Measurements from ENCODE around the gene ZSCAN32. TPM values are rescaled to one million over a fixed set of nuclear protein-coding genes. Genes with fewer than 3 reads are reported as not detected.
A peak's percentile ranks its signal among the peaks of the same experiment; 100 is the strongest.

Gene ZSCAN32
- total RNA-seq, 1 donor, result 11.0 TPM

GRCh38 chr16:3362931-3363330 is 37.9 kb downstream of the ZSCAN32 start:
- DNase-seq (ENCODE audit: low read depth in 2 of 3, low spot score in 2 of 3), result no peak

- no peak for DNase-seq (ENCODE audit: low read depth in 2 of 3, low spot score in 2 of 3)
Observed at GRCh38 chr16:3358871-3359270, 41.9 kb downstream of the ZSCAN32 start.

- DNase-seq (ENCODE audit: low read depth in 2 of 3, low spot score in 2 of 3), result no peak
Observed at GRCh38 chr16:3356118-3356517, 44.7 kb downstream of the ZSCAN32 start.

GRCh38 chr16:3355589-3355988 is 45.2 kb downstream of the ZSCAN32 start, which contains the start of gene OR2C1:
OR2C1 (plus strand) TSS chr16:3355889; CDS start chr16:3355941, 52 bp downstream.
- no peak for DNase-seq (ENCODE audit: low read depth in 2 of 3, low spot score in 2 of 3)

GRCh38 chr16:3349175-3349574 is 51.6 kb downstream of the ZSCAN32 start:
- no peak for DNase-seq (ENCODE audit: low read depth in 2 of 3, low spot score in 2 of 3)

GRCh38 chr16:3348547-3349167 is 52.1 kb downstream of the ZSCAN32 start:
- peak in 1 of 3 donors; percentile 39 for DNase-seq (ENCODE audit: low read depth in 2 of 3, low spot score in 2 of 3)

GRCh38 chr16:3347586-3347985 is 53.2 kb downstream of the ZSCAN32 start:
- no peak for DNase-seq (ENCODE audit: low read depth in 2 of 3, low spot score in 2 of 3)

- DNase-seq (ENCODE audit: low read depth in 2 of 3, low spot score in 2 of 3), result no peak
Observed at GRCh38 chr16:3346041-3346440, 54.8 kb downstream of the ZSCAN32 start.

Other genes starting within 250 kb of the ZSCAN32 start
- gene OR1F1, start 212.8 kb downstream of the ZSCAN32 start, total RNA-seq, result not detected
- 4.6 TPM for gene ZNF200, start 165.8 kb downstream of the ZSCAN32 start, total RNA-seq
- gene MEFV, start 144.4 kb downstream of the ZSCAN32 start, total RNA-seq, result 0.81 TPM
- 49.8 TPM for gene ZNF263, start 117.5 kb downstream of the ZSCAN32 start, total RNA-seq
- 5.7 TPM for gene TIGD7, start 95.6 kb downstream of the ZSCAN32 start, total RNA-seq
- gene ZNF75A, start 95.5 kb downstream of the ZSCAN32 start, total RNA-seq, result 21.0 TPM
- gene OR2C1, start 45.1 kb downstream of the ZSCAN32 start, total RNA-seq, result 0.27 TPM
- 8.6 TPM for gene ZNF174, start 211 bp upstream of the ZSCAN32 start, total RNA-seq
- 1.6 TPM for gene ZNF597, start 42.5 kb upstream of the ZSCAN32 start, total RNA-seq
- gene NAA60, start 42.7 kb upstream of the ZSCAN32 start, total RNA-seq, result 23.7 TPM
- not detected for gene C16orf90, start 94.5 kb upstream of the ZSCAN32 start, total RNA-seq
- gene CLUAP1, start 100.0 kb upstream of the ZSCAN32 start, total RNA-seq, result 5.9 TPM
- gene NLRC3, start 176.4 kb upstream of the ZSCAN32 start, total RNA-seq, result 58.7 TPM
- gene SLX4, start 210.6 kb upstream of the ZSCAN32 start, total RNA-seq, result 2.7 TPM

Data from hematopoietic multipotent progenitor cell (in vitro differentiated cells).